GM13977 (cell line): ENCODE measurements around the gene LCE1A.

ENCODE experiments used
- DNase-seq: peaks from one replicate; pipeline ENCODE4 v3.0.0; 2012; ENCODE audit warnings: low spot score
- CTCF ChIP-seq: IDR thresholded peaks from 2 replicates; pipeline ENCODE4 v1.5.1; 2012; ENCODE audit warnings: mild to moderate bottlenecking, control low read depth; ENCODE audit not compliant: insufficient read depth; ENCODE audit errors: extremely low read depth, missing control alignments
- in situ Hi-C: fragments of 300-500 bp; cut with MboI; formaldehyde crosslinking; loops from one replicate; pipeline ENCODE4 v1.12.0; 2022; ENCODE audit warnings: low sequenced_read_pairs, low pct_unique_long_range_greater_than_20kb, mixed read lengths, inconsistent platforms; ENCODE audit not compliant: unreplicated experiment

LCE1A gene

GRCh38 chr1:152876827-152877226 is 49.6 kb downstream of the LCE1A start:
- no peak for TF ChIP-seq CTCF
- in situ Hi-C loops, result loop anchor here (10.0 kb wide), 1 partner anchor 48 kb away; no protein-coding TSS in a partner anchor

More at GRCh38 chr1:152876827-152877226, 49.6 kb downstream of the LCE1A start:
- DNase-seq, result no peak
